GM18867 (cell line): ENCODE results near the gene HES4.

Experiments used
- ATAC-seq: cut with Tn5 transposase; IDR thresholded peaks from one replicate; pipeline ENCODE4 v1.9.1; 2021; ENCODE audit warnings: mild to moderate bottlenecking, moderate library complexity; ENCODE audit not compliant: unreplicated experiment

The HES4 gene, protein sequence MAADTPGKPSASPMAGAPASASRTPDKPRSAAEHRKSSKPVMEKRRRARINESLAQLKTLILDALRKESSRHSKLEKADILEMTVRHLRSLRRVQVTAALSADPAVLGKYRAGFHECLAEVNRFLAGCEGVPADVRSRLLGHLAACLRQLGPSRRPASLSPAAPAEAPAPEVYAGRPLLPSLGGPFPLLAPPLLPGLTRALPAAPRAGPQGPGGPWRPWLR

DNA sequence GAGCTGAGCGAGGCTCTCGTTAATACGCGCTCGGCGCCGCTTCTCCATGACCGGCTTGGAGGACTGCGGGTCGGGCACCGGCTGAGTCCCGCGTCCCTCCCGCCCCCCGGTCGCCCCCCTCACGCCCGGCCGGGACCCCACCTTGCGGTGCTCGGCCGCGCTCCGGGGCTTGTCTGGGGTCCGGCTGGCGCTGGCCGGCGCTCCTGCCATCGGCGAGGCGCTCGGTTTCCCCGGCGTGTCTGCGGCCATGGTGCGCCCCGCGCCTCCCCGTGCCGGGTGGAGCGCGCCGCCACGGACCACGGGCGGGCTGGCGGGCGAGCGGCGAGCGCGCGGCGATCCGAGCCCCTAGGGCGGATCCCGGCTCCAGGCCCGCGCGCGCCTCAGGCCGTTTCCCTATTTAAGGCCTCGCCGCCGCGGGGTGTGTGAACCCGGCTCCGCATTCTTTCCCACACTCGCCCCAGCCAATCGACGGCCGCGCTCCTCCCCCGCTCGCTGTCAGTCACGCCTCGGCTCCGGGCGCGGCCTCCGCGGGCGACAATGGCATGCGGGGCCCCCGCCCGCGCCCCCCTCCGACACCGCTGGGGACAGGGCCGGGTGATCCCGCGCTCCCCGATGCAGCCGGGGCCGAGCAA is at the start of gene HES4:
HES4 (minus strand) TSS at position 373 of the 632 bp plus-strand sequence; CDS start at position 249, 124 bp downstream.
- no peak for ATAC-seq

DNA sequence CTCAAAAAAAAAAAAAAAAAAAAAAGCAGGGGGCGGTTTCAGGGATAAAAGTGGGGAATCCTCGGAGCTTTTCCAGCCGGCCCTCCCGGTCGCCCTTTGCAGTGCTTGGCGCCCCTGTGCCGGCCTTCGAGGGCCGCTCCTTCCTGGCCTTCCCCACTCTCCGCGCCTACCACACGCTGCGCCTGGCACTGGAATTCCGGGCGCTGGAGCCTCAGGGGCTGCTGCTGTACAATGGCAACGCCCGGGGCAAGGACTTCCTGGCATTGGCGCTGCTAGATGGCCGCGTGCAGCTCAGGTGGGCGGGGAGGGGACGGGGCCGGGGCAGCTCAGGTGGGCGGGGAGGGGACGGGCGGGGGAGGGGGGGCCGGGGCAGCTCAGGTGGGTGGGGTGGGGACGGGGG is 48.9 kb upstream of the HES4 start:
- ATAC-seq: no peak

DNA sequence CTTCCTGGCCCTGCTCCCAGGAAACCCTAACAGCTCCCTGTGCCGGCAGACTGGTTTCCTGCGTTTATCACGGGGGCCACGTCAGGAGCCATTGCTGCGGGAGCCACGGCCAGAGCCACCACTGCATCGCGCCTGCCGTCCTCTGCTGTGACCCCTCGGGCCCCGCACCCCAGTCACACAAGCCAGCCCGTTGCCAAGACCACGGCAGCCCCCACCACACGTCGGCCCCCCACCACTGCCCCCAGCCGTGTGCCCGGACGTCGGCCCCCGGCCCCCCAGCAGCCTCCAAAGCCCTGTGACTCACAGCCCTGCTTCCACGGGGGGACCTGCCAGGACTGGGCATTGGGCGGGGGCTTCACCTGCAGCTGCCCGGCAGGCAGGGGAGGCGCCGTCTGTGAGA is 48.1 kb upstream of the HES4 start:
- no peak for ATAC-seq

DNA sequence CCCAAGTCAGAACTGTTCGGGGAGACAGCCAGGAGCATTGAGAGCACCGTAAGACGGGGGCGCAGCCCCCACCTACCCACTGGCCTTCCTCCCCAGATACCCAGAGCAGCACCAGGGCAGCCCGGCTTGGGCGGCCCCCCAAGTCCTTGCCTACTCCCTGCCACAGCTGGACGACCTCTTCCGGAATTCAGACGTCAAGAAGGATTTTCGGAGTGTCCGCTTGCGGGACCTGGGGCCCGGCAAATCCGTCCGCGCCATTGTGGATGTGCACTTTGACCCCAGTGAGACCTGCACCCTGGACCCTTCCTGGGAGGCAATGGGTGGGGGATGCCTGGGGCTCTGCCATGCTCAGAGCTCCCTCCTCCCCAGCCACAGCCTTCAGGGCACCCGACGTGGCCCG is 47.5 kb upstream of the HES4 start:
- no peak for ATAC-seq

DNA sequence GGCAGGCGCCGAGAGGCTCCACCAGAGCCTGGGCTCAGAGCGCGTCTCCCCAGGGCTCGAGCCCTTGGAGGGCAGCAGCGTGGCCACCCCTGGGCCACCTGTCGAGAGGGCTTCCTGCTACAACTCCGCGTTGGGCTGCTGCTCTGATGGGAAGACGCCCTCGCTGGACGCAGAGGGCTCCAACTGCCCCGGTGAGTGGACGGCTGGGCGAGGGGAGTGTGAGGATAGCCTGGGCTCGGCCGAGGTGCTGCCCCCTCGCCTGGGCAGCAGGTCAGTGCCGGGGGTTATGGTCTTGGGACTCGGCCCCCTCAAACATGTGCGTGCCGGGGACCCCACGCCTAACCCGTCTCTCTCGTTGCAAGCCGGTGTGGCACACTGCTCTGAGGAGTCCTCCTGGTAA is 46.9 kb upstream of the HES4 start:
- no peak for ATAC-seq

DNA sequence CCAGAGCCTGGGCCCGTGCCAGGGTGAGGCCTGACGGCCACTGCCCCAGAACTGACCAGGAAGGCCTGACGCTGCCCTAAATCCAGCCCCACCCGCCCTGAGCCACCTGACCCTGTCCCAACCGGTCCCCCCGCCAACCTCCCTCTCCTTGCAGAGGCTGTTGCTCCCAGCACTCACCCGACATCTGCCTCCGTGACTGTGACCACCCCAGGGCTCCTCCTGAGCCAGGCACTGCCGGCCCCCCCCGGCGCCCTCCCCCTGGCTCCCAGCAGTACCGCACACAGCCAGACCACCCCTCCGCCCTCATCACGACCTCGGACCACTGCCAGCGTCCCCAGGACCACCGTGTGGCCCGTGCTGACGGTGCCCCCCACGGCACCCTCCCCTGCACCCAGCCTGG is 46.3 kb upstream of the HES4 start:
- ATAC-seq: no peak

DNA sequence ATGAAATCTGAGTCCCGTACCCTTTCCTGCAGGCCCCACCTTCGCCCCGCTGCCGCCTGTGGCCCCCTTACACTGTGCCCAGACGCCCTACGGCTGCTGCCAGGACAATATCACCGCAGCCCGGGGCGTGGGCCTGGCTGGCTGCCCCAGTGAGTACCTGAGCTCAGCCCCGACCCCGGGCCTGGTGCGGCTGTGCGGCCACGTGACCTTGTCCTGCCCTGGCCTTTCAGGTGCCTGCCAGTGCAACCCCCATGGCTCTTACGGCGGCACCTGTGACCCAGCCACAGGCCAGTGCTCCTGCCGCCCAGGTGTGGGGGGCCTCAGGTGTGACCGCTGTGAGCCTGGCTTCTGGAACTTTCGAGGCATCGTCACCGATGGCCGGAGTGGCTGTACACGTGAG is 45.2 kb upstream of the HES4 start:
- ATAC-seq: no peak

DNA sequence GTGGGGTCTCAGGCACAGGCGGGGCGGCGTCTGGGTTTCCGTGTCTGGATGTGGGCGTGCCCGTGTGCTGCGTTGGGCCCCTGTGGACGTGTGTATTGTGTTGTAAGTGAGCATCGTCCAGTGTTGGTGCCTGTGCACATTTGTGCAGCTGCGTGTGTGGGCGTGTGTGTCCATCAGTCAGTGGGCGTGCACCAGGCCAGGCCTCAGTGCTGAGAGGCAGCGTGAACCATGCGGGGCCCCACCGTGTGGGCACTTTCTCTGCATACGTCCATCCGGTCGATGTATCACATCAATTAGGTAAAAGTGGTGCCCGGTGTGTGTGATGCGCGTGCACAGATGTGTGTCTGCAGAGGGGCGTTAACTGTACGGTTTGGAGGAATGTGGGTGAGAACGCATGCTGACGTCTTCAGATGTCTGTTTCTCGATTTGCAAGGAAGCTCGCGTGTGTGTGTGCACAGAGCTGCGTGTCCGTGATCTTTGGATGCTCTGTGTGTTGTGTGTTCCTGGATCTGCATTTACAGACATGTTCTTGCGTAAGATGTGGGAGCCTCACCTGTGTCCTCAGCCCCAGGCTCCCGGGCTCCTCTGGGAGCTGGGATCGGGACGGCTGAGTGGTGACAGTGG is 44.7 kb upstream of the HES4 start:
- ATAC-seq: no peak

DNA sequence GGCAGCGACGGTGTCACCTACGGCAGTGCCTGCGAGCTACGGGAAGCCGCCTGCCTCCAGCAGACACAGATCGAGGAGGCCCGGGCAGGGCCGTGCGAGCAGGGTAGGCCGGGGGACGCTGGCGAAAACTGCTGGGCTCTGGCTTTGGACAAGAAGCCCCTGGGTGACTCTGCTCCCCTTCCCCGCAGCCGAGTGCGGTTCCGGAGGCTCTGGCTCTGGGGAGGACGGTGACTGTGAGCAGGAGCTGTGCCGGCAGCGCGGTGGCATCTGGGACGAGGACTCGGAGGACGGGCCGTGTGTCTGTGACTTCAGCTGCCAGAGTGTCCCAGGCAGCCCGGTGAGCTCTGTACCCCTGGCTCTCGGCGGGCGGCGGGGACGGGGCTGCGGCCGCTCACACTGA is 44.0 kb upstream of the HES4 start:
- no peak for ATAC-seq

DNA sequence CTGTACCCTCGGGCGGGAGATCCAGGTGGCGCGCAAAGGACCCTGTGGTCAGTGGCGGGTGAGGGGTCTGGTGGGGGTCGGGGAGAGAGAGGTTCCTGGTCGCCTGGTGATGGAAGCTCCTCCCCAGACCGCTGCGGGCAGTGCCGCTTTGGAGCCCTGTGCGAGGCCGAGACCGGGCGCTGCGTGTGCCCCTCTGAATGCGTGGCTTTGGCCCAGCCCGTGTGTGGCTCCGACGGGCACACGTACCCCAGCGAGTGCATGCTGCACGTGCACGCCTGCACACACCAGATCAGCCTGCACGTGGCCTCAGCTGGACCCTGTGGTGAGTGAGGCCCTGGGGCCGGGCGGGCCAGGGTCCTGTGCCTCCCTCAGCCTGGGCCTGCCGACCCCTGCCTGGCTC is 43.5 kb upstream of the HES4 start:
- ATAC-seq: no peak

DNA sequence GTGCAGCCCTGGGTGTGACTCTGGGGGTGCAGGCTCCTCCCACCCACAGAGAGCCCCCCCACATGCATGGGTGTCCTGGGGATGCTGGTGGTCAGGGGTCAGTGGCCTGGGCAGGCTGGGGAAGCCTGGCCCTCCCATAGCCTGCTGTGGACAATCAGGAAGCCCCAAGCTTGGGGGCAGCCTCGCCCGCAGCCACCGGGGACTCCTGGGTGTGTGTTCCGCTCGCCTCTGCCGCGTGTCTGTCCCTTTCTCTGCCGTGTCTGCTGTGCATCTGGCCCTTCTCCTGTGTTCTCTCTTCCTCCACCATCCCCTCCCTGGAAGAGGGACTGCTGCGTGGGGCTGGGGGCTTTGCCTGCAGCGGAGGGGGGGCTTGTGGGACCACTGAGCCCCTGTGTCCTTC is 42.9 kb upstream of the HES4 start:
- no peak for ATAC-seq

DNA sequence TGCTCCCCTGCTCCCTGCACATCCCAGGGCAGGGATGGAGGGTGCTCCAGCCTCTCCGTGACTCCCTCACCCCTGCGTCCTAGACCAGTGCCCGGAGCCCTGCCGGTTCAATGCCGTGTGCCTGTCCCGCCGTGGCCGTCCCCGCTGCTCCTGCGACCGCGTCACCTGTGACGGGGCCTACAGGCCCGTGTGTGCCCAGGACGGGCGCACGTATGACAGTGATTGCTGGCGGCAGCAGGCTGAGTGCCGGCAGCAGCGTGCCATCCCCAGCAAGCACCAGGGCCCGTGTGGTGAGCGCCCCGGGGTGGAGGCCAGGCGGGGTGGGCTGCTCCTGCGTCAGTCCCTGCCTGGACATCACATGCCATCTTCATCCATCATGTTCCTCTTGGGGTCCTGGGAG is 42.0 kb upstream of the HES4 start:
- no peak for ATAC-seq

DNA sequence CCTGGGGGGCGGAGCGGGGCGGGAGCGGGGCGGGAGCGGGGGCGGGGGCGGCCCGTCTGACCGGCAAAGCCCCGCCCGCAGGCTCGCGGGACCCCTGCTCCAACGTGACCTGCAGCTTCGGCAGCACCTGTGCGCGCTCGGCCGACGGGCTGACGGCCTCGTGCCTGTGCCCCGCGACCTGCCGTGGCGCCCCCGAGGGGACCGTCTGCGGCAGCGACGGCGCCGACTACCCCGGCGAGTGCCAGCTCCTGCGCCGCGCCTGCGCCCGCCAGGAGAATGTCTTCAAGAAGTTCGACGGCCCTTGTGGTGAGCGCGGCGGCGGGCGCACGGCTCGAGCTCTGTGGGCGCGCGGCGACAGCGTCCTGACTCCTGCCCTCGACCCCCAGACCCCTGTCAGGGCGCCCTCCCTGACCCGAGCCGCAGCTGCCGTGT is 41.2 kb upstream of the HES4 start:
- peak; percentile 10 for ATAC-seq

DNA sequence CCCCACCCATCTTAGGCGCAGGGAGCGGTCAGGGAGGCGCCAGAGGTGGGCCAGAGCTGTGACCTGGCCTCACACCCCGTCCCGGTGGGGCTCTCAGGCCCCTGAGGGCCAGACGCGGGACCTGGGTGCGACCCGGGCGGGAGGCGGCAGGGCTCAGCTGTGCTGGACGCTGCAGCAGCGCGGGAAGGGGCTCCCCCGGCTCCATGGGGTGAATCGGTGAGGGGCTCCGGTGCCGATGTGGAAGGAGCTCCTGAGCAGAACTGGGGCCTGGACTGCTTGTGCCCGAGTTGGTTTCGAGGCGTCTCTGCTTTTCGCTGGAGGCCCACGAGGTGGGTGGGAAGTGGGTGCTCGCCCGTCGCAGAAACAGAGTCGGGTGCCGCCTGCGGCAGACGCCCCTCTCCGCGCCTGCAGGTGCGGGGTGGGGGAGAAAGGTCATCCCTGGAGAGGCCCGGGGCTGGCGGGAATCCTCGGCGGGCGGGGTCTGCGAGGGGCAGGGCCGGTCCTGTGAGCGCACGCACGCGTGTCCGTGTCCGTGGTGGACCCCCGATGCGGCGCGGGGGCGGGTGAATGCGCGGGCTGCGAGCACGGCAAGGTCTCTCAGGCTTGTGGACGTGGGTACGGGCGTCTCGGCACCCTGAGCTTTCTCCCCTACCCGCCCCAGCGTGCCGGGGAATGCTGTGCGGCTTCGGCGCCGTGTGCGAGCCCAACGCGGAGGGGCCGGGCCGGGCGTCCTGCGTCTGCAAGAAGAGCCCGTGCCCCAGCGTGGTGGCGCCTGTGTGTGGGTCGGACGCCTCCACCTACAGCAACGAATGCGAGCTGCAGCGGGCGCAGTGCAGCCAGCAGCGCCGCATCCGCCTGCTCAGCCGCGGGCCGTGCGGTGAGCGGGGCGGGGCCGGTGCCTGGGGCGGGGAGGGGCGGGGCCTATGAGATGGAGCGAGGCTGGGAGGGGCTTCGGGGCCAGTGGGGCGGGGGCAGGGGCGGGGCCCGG is 40.4 kb upstream of the HES4 start:
- ATAC-seq: peak; percentile 48

DNA sequence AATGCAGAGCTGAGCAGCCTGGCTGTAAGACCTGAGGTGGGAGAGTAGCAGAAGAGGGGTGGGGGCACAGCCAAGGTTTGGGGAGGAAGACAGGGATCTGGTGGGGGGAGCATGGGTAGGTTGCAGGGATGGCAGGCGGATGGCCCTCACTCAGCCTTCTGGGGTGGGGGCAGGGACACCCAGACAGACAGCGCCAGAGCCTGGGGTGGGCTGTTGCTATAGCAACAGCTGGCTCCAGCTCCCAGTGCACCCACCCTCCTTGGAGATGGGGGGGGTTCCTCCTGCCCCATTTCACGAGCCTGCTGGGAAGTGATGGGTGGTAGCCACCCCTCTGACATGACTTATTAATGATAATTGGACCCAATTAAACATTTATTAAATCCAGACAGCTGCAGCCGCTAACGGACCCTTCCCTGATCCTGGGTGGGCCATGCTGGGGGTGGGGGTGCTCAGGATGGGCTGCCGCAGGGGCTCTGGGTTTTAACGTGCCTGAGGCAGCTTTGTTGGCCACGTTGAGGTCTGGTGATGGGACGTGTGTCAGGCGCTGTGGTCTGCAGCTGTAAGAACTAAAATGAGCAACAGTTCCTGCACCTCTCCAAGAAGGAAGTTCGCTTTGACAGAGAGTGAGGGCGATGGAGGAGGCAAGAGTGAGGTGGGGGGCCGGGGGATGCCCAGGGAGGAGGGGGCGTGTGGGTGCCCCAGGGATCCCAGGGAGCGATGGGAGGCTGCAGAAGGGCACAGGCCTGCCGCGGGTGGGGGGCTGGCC is 39.4 kb upstream of the HES4 start:
- ATAC-seq: no peak

DNA sequence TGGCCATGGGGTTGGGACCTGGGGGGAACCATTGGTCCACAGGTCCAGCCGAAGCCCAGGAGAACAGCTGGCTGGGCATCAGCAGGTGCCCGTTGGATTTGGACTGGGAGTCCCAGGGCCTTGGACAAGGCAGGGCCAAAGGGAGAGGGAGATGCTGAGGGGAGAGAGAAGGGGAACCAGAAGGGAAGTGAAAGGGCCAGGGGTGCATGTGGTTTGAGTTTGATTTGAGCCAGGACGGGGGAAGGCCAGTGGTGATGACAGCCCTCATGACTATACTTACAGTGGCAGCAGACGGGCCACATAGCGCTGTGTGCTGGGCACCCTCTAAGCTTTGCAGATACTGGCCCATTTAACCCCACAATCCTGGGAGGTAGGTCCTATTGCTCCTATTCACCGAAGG is 38.8 kb upstream of the HES4 start:
- ATAC-seq: no peak

DNA sequence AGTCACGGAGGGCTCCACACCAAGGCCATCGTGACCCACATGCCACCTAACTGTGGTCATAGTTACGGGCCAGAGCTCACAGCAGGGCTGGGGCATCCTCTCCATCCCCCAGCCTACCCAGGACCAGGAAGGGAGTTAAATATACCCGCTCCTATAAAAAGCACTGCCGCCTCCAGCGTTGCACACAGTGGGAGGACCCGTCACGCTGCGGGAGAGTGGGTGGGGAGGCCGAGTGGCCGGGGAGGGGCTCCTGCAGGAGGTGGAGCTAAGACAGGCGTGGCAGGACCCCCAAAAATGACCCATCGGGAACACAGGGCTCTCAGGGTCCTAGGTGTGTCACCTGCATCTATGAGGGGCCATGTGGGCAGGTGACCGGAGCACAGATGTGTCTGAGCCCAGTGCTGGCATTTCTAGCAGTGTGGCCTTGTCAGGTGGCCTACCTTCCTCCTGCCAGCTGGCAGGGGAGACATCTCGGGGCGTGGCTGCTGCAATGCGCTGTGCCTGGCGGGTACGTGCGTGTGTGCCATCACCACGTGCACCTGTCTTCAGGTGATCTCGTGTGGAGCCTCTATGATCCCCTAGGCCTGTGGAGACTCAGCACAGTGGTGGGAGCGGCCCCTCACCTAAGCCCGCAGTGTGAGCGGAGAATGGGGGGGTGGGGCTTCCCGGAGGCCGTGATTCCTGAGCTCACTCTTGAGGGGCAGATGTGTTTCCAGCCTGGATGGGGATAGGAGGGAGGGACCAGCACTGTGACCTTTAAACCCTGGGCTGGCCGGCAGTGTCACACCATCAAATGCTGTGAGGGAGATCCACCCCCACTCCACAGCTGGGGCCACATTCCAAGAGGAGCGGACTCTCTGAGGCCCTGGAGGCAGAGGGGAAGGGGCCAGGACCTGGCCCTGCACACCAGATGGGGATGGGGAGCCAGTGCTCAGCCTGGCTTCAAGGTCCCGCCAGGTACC is 37.8 kb upstream of the HES4 start:
- ATAC-seq: no peak

DNA sequence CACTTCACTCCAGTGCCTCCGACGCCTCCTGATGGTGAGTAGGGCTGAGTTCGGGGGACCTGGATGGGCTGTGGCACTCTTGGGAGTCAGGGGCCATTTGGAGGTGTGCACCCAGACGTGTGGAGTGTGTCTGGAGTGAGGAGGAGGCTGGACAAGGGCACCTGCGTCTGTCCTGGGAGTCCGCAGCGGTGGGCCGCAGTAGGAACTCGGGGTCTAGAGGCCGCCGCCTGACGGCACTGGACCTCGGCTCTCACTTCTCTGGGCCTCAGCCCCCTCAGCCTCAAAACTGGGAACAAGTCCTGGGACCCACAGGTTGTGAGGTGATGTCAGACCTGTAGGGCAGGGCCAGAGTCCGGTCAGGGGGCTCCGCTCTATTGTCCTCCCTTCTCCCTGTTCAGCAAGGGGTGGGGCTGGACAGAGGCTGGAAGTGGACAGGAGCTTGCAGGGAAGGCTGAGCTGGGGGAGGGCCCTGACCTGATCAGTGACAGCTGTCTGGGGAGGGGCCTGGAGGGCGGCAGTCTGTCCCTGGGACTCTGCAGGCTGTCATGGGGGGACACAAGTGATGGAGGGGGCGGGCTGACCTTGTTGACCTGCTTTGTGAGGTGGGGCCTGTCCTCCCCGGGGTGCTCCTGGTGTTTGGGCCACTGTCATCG is 35.5 kb upstream of the HES4 start:
- no peak for ATAC-seq

DNA sequence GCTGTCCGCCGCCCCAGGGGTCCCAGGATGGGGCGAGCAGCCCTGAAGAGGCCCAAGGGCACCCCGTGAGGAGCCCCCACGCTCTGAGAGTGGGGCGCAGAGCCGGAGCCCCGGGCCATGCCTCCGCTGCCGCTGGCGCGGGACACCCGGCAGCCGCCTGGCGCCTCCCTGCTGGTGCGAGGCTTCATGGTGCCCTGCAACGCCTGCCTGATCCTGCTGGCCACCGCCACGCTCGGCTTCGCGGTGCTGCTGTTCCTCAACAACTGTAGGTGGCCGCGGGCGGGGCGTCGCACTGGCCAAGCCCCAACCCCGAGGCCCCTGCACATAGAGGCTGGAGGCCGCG is 34.5 kb upstream of the HES4 start:
- no peak for ATAC-seq
